ENCODE data around the gene DOLPP1.
A peak's percentile ranks its signal among the peaks of the same experiment; 100 is the strongest.
"Not testable (repeated sequence)": the region's sequence is repeated elsewhere in the genome, so short reads cannot be mapped to it uniquely, and the experiment has no call there.

The DOLPP1 gene

GRCh38 chr9:129118799-129119198 lies 37.9 kb downstream of the DOLPP1 start:
- TF ChIP-seq CTCF (IDR thresholded peaks at IDR 0.05; ENCODE audit: poor library complexity, severe bottlenecking): no peak
- no peaks in the 10 kb centered on the region for H3K9me3 ChIP-seq (ENCODE audit: severe bottlenecking)
- H3K4me1 ChIP-seq (ENCODE audit: insufficient read depth, poor library complexity, severe bottlenecking): no peaks in the 10 kb centered on the region
- no peak for DNase-seq (ENCODE audit: low spot score)
- peaks cover 24% of the 10 kb centered on the region for H3K36me3 ChIP-seq (ENCODE audit: low read depth)
- ATAC-seq (ENCODE audit: low read depth): no peak
- no peak overlapping the region for H3K27ac ChIP-seq (ENCODE audit: poor library complexity, severe bottlenecking)
- H3K27me3 ChIP-seq (ENCODE audit: insufficient read depth, poor library complexity, severe bottlenecking): no peaks in the 10 kb centered on the region
- no peak overlapping the region for H3K4me3 ChIP-seq (ENCODE audit: severe bottlenecking)

- peaks cover 7% of the 10 kb centered on the region for H3K4me1 ChIP-seq (ENCODE audit: insufficient read depth, poor library complexity, severe bottlenecking)
Measured at GRCh38 chr9:129121483-129121882, 40.6 kb downstream of the DOLPP1 start.

GRCh38 chr9:129122133-129122532 lies 41.2 kb downstream of the DOLPP1 start:
- Histone ChIP-seq H3K4me1 (ENCODE audit: insufficient read depth, poor library complexity, severe bottlenecking) (peaks cover 7% of the 10 kb centered on the region), H3K27ac (ENCODE audit: poor library complexity, severe bottlenecking) (no peak overlapping the region), H3K27me3 (ENCODE audit: insufficient read depth, poor library complexity, severe bottlenecking) (no peaks in the 10 kb centered on the region), H3K9me3 (ENCODE audit: severe bottlenecking) (no peaks in the 10 kb centered on the region), H3K4me3 (ENCODE audit: severe bottlenecking) (no peak overlapping the region), H3K36me3 (ENCODE audit: low read depth) (peaks cover 53% of the 10 kb centered on the region)
- TF ChIP-seq CTCF (IDR thresholded peaks at IDR 0.05; ENCODE audit: poor library complexity, severe bottlenecking): no peak
- DNase-seq (ENCODE audit: low spot score): no peak
- no peak for ATAC-seq (ENCODE audit: low read depth)

More at GRCh38 chr9:129121483-129121882, 40.6 kb downstream of the DOLPP1 start:
- Histone ChIP-seq H3K9me3 (ENCODE audit: severe bottlenecking) (no peaks in the 10 kb centered on the region), H3K36me3 (ENCODE audit: low read depth) (peaks cover 47% of the 10 kb centered on the region), H3K27ac (ENCODE audit: poor library complexity, severe bottlenecking) (no peak overlapping the region), H3K4me3 (ENCODE audit: severe bottlenecking) (no peak overlapping the region), H3K27me3 (ENCODE audit: insufficient read depth, poor library complexity, severe bottlenecking) (no peaks in the 10 kb centered on the region)
- ATAC-seq (ENCODE audit: low read depth) (no peak), DNase-seq (ENCODE audit: low spot score) (no peak)
- TF ChIP-seq CTCF (IDR thresholded peaks at IDR 0.05; ENCODE audit: poor library complexity, severe bottlenecking): no peak

GRCh38 chr9:129122976-129123375 lies 42.1 kb downstream of the DOLPP1 start:
- ATAC-seq (ENCODE audit: low read depth); H3K4me3 ChIP-seq (ENCODE audit: severe bottlenecking); H3K4me1 ChIP-seq (ENCODE audit: insufficient read depth, poor library complexity, severe bottlenecking); H3K27ac ChIP-seq (ENCODE audit: poor library complexity, severe bottlenecking); H3K9me3 ChIP-seq (ENCODE audit: severe bottlenecking); H3K27me3 ChIP-seq (ENCODE audit: insufficient read depth, poor library complexity, severe bottlenecking); DNase-seq (ENCODE audit: low spot score): not testable (repeated sequence)
- peaks cover 62% of the 10 kb centered on the region for H3K36me3 ChIP-seq (ENCODE audit: low read depth)

GRCh38 chr9:129124506-129125069 lies 43.7 kb downstream of the DOLPP1 start:
- Histone ChIP-seq H3K27me3 (ENCODE audit: insufficient read depth, poor library complexity, severe bottlenecking) (no peaks in the 10 kb centered on the region), H3K36me3 (ENCODE audit: low read depth) (peaks cover 70% of the 10 kb centered on the region), H3K4me1 (ENCODE audit: insufficient read depth, poor library complexity, severe bottlenecking) (peaks cover 7% of the 10 kb centered on the region), H3K9me3 (ENCODE audit: severe bottlenecking) (no peaks in the 10 kb centered on the region), H3K27ac (ENCODE audit: poor library complexity, severe bottlenecking) (peak overlapping the region; percentile 29), H3K4me3 (ENCODE audit: severe bottlenecking) (no peak overlapping the region)
- no peak for DNase-seq (ENCODE audit: low spot score)
- TF ChIP-seq CTCF (IDR thresholded peaks at IDR 0.05; ENCODE audit: poor library complexity, severe bottlenecking): no peak
- 0 out of 3 replicates have a peak, but pooled peaks have one; percentile 22 for ATAC-seq (ENCODE audit: low read depth)
